Measurements from ENCODE around the gene LCN12. TPM values are rescaled to one million over a fixed set of nuclear protein-coding genes. Genes with fewer than 3 reads are reported as not detected.

The LCN12 gene
- total RNA-seq, 1 donor from 2014 or later: 16.2 TPM

DNA sequence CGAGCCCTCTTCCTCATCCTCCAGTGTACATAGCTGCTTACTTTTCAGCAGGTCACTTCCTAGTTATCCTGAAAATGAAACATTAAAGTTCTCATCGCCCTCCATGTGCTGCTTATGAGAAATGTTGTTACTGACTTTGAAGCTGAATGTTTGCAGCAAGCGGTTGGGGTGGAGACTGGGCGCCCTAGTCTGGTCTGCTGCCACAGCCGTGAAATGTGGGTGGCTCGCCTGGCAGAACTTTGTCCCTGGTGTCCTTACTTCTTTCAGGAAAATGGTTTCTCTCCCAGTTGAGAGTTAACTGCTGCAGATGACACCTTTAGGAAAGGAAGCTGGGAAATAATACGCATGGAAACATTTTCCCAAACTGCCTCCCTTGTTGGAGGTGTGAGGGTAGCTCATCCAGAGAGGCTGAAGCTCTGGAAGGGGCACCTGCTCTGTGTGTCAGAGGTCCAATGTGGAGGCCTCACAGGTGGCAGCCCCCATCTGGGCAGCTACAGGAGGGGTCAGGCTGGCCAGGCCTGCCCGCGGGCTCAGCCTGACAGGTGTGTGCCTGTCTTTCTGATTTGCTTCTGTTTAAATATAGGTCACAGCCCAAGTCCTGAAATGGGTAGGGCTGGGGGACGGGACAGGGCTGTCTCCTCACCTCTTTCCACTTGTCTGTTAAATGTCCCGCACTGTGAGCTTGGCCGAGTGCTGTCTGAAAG, 41.7 kb upstream of the LCN12 start:
- no peak overlapping the region for H3K27ac Mint-ChIP-seq
- no peak for DNase-seq (ENCODE audit: low spot score, unreplicated experiment)
- TF ChIP-seq, protein P1, sequence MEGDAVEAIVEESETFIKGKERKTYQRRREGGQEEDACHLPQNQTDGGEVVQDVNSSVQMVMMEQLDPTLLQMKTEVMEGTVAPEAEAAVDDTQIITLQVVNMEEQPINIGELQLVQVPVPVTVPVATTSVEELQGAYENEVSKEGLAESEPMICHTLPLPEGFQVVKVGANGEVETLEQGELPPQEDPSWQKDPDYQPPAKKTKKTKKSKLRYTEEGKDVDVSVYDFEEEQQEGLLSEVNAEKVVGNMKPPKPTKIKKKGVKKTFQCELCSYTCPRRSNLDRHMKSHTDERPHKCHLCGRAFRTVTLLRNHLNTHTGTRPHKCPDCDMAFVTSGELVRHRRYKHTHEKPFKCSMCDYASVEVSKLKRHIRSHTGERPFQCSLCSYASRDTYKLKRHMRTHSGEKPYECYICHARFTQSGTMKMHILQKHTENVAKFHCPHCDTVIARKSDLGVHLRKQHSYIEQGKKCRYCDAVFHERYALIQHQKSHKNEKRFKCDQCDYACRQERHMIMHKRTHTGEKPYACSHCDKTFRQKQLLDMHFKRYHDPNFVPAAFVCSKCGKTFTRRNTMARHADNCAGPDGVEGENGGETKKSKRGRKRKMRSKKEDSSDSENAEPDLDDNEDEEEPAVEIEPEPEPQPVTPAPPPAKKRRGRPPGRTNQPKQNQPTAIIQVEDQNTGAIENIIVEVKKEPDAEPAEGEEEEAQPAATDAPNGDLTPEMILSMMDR (IDR thresholded peaks at IDR 0.05; ENCODE audit: unreplicated experiment): no peak
- no peaks in the 10 kb centered on the region for H3K4me1 Mint-ChIP-seq (ENCODE audit: low read depth)
- peaks cover 11% of the 10 kb centered on the region for H3K36me3 Mint-ChIP-seq (ENCODE audit: insufficient read depth)
- no peaks in the 10 kb centered on the region for H3K27me3 Mint-ChIP-seq
- no peak overlapping the region for H3K4me3 Mint-ChIP-seq (ENCODE audit: low read depth)
- no peaks in the 10 kb centered on the region for H3K9me3 Mint-ChIP-seq (ENCODE audit: low read depth)

DNA sequence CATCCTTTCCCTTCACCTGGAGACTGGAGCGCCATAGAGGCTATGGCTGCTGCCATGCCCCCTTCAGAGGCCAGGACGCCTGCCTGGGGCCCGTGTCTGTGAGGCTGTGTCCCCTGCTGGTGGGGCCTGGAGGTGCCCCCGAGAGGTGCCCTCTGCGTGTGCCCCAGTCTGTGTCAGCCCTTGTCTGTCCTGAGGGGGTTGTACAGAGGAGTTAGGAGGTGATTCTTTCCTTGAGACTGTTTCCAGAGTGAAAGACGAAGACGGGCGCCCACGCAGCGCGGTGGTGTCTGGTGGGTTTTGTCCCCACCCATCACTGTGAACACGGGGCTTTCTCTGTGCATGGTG, 41.2 kb upstream of the LCN12 start:
- no peaks in the 10 kb centered on the region for H3K4me1 Mint-ChIP-seq (ENCODE audit: low read depth)
- H3K9me3 Mint-ChIP-seq (ENCODE audit: low read depth): no peaks in the 10 kb centered on the region
- DNase-seq (ENCODE audit: low spot score, unreplicated experiment): no peak
- H3K27me3 Mint-ChIP-seq: no peaks in the 10 kb centered on the region
- no peak overlapping the region for H3K27ac Mint-ChIP-seq
- H3K36me3 Mint-ChIP-seq (ENCODE audit: insufficient read depth): peaks cover 11% of the 10 kb centered on the region
- no peak overlapping the region for H3K4me3 Mint-ChIP-seq (ENCODE audit: low read depth)
- TF ChIP-seq, protein P1 (IDR thresholded peaks at IDR 0.05; ENCODE audit: unreplicated experiment): no peak

DNA sequence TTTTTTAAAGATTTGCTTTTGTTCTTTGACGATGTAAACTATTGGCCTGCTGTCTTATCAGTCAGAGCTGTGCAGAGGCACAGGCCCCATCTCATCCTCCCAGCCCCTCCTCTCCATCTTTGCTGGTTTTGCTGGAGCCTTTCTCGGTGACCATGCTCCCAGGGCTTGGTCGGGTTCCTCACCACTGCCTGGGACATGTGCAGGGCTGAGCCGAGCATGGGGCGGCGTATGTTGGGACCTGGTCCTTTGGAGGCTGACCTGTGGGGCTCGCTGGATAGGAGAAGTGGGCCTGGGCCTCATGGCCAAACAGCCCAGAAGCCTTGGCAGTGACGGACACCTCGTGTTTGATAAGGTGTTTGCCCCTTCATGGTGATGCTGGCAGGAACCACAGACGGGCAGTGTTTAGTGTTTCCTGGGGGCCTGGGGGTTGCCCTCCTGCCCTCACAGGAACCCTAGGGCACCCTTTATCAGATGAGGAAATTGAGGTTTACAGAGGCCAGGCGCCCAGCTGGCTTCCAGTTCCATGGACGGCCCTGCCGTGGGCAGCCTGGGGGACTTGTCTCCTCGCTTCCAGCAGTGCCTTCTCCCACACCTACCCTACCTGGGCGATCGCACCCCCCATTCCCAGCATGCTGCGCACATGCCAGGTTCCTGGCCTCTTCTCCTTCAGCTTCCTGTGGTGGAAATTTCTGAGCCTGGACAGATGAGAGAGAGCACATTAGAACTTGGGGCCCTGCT, 38.2 kb upstream of the LCN12 start:
- H3K4me3 Mint-ChIP-seq (ENCODE audit: low read depth): no peak overlapping the region
- H3K4me1 Mint-ChIP-seq (ENCODE audit: low read depth): no peaks in the 10 kb centered on the region
- TF ChIP-seq, protein P1 (IDR thresholded peaks at IDR 0.05; ENCODE audit: unreplicated experiment): no peak
- DNase-seq (ENCODE audit: low spot score, unreplicated experiment): no peak
- H3K27ac Mint-ChIP-seq: no peak overlapping the region
- H3K36me3 Mint-ChIP-seq (ENCODE audit: insufficient read depth): peaks cover 11% of the 10 kb centered on the region
- H3K9me3 Mint-ChIP-seq (ENCODE audit: low read depth): no peaks in the 10 kb centered on the region
- H3K27me3 Mint-ChIP-seq: no peaks in the 10 kb centered on the region

DNA sequence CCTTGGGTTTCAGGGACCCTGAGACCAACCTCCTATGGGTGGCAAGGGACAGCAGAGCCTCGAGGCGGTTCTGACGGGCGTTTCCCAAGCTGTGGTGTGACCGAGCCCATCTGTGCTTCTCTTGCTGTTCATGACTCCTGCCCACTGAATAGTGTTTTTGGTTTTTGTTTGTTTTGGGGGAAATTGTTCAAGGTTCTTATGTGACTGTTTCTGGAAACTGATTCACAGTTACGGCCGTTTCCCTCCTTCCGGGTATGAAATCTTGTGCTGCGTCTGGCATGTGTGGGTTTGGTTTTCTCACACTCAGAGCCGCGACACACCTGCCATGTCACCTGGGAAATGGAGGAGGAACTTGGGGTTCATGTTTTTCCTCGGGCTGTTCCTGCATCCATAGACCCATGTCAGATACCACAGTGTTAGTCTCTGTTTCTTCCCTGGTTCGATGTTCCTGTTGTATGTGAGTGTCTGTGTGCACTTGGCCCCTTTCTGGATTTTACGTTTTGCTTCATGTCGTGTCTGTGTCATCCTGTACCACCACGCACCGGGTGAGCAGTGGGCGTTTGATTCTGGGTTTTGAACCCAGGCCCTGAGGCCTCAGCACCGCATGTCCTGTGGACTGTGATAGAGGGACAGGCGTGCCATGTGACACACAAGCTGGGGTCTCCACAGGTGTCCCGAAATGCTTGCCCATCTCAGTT, 36.3 kb upstream of the LCN12 start:
- no peaks in the 10 kb centered on the region for H3K4me1 Mint-ChIP-seq (ENCODE audit: low read depth)
- no peaks in the 10 kb centered on the region for H3K9me3 Mint-ChIP-seq (ENCODE audit: low read depth)
- TF ChIP-seq, protein P1 (IDR thresholded peaks at IDR 0.05; ENCODE audit: unreplicated experiment): no peak
- DNase-seq (ENCODE audit: low spot score, unreplicated experiment): no peak
- no peak overlapping the region for H3K27ac Mint-ChIP-seq
- H3K4me3 Mint-ChIP-seq (ENCODE audit: low read depth): no peak overlapping the region
- H3K36me3 Mint-ChIP-seq (ENCODE audit: insufficient read depth): peaks cover 10% of the 10 kb centered on the region
- no peaks in the 10 kb centered on the region for H3K27me3 Mint-ChIP-seq

DNA sequence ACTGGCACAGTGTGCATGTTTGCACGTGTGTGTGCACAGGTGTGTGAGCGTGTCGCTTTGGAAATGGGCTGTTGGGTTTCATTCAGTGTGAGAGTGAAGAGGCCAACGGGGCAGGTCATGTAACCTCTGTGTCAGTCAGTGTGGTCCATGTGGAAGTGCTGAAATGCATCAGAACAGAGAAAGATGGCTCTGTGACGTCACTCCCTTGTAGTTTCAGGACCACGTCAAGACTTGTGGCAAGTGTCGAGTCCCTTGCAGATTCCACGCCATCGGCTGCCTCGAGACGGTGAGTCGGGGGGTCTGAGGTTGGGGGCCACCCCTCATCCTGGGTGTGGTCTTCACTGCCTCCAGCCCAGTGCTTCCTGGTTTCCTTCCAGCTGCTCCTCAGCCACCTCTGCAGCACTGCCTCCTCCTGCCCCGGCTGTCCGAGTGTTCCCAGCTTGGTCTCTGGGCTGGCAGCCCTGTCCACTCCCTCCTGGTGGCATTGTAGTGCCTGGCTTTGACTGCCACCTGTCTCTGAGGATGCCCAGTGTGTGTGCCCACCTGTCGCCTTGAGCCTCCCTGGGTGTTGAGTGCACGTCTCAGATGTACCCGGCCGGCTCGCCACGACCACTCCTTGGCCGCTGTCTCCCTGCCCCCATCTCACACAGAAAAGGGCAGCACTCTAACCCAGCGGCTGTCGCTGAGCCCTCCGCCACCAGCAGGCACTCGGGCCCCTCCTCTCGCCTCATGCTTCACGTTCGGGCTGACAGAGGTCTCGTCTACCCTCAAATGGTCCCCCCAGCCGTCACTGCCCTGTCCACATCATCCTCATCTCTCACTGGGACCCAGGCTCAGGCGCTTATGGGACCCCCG, 35.5 kb upstream of the LCN12 start:
- no peak for DNase-seq (ENCODE audit: low spot score, unreplicated experiment)
- Mint-ChIP-seq H3K36me3 (ENCODE audit: insufficient read depth) (peaks cover 10% of the 10 kb centered on the region), H3K27me3 (no peaks in the 10 kb centered on the region), H3K4me3 (ENCODE audit: low read depth) (no peak overlapping the region), H3K27ac (peak overlapping the region; percentile 39), H3K9me3 (ENCODE audit: low read depth) (no peaks in the 10 kb centered on the region), H3K4me1 (ENCODE audit: low read depth) (no peaks in the 10 kb centered on the region)
- TF ChIP-seq, protein P1 (IDR thresholded peaks at IDR 0.05; ENCODE audit: unreplicated experiment): no peak

Data from progenitor cell of endocrine pancreas (in vitro differentiated cells).